Hematopoietic multipotent progenitor cell treated with erythropoietin and hydrocortisone succinate and interleukin-3 and kit ligand, for 15 days (in vitro differentiated cells): ENCODE data around the gene LYSMD3.

Source experiments
- DNase-seq: peaks from one replicate; pipeline ENCODE4 v3.0.0-alpha.2; 2015; ENCODE audit warnings: low spot score

Gene LYSMD3

DNA sequence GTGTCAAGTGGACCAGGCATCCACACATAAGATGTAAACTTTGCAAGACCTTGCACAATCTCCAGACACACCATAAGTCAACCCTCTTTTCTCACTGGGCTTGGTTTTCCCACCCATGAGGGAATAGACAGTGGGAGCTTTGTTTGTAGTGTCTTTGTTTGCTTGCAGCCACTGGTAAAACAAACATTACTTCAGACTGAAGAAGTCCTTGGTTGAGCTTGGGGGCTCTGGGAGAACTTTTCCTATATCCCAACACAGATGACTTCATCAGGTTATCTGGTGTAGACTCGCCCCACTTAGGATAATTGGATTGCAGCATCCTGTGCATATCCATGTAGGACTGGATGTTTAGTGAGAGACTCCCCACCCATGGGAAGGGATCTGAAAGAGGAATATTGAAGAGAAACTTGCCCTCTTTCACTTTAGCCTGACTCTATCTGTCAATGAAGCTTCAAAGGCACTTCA lies 17.7 kb upstream of the LYSMD3 start:
- DNase-seq: no peak

DNA sequence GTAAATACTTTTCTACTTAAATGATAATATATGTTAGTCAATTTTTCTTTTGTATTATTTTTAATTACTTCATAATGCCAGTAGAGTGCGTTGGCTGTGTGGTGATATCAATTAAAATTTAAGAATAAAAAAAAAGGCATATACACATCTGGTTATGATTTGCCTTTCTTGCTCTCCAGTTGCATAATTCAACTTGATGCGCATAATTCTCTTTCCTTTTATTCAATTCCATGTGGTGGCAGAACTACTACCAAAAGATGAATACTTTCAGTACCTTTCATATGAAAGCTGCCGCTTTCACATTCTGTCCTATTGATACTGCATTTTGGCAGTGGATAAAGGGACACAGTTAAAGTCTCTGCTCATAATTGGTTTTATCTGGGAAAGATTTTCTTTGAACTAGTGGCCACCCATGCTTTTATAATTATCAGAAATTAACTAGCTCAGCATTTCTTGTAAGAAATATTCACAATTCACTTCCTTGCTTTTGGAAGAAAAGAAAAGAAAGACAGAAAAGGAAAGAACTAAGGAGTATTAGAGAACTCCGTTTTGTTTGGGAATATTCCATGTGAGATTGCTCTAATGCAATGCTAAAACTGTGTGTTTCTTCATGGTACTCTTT lies 16.9 kb upstream of the LYSMD3 start:
- no peak for DNase-seq

DNA sequence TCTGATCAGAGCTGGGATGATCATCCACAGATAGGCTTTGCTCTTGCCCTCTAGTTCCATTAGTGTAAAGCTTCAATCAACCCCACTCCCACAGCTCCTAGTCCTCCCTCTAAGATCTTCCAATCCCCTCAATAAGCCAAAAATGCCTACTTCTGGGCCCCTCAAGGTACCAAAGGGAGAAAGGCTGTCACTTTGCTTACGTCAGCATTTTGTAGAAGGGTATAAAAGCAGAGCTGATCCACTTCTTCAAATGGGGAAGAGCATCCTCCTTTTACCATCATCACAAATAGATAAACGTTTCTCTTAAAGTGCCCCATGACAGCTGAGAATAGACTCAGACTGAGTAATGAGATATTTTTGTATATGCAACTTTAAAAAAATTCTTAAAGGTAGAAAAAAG lies 16.1 kb upstream of the LYSMD3 start:
- DNase-seq: no peak

DNA sequence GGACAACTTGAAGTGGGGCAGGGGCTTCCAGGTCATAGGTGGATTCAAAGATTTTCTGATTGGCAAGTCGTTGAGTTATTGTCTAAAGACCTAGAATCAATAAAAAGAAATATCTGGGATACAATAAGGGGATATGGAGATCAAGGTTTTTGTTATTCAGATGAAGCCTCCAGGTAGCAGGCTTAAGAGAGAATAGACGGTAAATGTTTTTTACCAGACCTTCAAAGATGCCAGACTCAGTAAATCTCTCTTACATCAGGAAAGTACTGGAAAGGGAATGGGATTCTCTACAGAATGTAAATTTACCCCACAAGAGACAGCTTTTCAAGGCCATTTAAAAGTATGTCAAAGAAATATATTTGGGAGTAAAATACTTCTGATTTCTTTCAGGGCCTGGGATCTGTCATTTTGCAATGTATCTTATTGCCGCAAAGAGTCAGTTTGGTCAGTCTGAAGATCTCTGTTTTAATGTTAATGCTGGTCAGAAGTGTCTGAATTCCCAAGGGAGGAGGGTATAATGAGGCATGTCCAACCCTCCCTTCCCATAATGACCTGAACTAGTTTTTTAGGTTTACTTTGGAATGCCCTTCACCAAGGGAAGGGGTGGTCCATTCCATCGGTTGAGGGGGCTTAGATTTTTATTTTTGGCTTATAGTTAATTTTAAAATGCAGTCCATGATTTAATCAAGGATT lies 13.6 kb upstream of the LYSMD3 start:
- no peak for DNase-seq

DNA sequence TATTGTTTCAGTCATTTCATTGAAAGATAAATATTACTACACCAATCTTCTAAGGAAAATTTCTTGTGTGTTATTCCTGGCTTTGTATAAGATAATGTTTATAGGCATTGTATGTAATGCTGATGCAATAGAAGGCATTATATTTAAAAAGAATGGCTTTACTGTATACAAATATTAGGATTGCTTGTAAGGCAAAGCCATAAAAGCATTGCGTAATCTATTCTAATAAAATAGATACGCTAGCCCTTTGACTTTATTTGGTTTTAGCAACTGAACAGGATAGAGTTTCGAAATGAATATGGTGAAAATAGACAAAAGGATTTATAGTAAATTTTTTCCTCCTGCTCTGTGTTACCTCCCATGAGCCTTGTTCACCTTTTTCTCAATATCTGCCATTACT lies 5.5 kb upstream of the LYSMD3 start:
- DNase-seq: no peak

DNA sequence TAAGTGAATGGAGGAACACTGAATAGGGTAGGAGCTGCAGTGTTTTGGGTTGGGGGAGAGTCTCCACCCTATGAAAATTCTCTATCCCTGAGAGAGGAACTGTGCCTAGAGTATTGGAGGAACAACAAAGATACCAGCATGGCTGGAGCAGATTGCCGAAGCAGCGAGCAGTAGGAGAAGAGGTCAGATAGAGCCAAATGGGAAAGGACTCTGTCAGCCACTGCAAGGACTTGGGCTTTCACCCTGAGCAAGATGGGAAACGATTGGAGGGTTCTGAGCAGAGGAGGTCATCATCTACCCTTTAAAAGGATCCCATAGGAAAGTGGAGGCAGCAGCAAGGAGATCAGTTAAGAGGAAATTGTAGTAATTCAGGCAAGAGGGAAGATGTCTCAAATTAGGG lies 4.4 kb upstream of the LYSMD3 start:
- DNase-seq: no peak

DNA sequence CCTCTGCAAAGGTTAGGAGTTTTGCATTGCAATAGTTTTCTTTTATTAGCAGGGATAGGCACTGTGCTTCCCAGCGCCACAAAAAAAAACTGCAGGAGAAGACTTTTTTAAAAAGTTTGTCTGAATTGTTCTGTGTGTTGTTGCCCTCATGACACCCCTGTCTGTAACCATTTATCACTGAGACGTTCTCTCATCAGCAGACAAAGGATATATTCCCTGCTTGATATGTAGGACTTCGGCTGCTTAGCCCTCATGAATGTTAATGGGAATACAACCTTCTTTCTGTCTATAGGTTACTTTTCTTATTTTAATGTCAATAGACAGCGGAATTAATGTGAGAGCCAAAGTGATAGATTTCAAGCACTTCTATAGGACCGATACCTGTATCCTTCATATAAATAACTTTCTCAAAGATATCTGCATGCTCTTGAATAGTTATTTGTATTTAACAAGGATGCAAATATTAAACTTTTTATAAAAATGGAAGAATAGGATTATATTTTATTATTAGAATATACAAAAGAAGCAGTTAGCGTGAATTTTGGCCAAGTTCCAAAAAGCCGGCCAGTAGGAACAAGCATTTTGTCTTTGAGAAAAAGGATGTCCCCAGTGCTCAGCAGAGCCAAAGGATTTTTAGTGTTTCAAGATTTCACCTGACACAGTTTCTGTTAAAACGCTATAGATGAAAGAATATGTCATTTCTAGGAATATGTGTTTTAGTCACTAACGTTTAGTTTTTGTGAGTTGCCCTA lies 1.5 kb upstream of the LYSMD3 start:
- peak; percentile 30 for DNase-seq

DNA sequence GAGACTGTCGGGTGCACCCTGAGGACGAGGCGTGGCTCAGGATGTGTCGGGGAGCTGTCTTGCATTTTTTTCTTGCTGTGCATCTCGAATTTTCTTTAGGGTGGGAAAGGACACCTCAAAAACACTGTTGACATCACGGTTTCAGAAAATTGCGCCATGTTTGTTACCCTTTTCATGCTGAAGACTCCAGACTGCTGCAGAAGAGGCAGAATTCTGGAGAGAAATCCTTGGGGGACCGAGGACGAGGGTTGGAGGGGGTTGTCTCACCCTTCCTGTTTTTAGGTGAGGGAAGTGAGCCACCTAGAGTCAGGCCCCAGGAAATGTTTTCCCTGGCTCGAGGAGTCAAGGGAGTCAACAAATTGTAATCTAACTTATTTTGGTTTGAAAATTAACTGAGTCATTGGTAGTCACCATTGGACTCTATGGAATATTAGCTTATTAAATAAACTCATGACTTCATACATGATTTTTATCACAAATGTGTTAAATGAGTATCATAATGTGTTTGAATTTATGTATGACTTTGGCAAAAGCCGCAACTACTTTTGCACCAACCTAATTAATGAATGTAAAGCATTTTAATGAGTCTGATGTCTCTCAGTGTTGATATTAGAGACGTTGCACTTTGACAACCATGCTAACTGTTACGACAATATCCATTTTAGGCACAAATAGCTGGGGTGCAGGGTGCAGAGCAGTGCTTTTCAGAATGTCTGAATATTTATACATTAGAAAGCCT lies 724 bp upstream of the LYSMD3 start:
- DNase-seq: peak; percentile 90

DNA sequence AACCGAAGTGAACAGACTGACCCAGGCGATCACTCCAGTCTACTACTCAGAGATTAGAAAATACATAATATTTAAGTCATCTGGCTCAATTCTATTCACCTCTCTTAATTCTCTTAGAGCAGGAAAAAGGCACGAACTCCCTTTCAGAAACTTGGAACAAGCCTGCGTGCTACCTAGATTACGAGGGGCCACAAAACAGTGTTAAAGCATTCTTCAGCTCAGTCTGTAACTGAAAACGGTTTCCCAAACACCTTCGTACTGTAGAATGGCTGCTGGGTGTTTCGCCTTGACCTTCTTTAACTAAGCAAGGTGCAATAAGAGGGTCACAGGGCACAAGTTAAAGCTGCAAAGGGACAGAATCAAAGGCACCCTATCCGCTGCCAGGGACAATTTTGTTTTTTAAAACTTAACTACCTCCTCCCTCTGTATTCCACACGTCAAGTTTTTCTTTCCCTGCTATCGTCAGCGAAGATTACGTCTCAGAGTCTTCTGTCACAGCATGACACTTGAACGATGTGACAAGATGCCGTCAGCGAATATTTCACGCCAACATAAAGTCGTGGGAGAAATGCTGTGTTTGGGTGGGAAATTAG lies 687 bp downstream of the LYSMD3 start:
- peak; percentile 65 for DNase-seq

DNA sequence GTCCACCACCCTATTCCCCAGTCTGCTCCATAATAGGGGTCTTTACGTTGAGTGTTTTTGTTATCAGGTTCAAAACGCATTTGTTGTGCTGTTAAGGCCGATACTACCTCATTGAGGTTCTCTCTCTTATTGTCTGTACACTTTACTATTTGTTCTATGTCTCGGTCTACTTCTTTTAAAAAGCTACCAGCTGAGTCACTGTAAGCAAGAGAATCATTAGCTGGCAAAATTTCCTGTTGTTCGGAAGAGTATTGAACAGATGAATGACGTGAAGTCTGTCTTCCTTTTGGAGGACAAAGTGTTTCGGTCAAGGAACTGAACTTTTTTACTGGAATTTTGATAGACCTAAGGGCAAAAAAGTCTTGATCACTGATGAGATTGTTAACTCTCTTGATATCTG lies 10.3 kb downstream of the LYSMD3 start:
- DNase-seq: no peak

DNA sequence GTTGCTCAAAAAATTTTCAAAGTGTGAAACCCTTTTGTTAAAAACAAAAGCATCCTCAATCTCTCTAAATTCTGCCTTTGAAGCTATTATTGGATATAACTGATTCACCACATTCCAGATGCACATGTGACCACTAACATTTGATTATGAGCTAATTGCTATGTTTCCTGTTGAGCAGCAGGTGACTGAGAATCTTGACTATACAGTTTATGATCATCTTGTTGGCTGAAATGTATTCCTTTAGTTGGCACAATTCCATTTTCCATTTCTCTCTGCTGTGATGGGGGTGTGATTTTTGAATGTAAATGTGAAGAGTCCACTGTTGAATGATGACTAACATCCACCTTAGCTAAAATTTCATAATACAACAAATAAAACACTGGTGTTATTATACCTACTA lies 10.7 kb downstream of the LYSMD3 start:
- DNase-seq: no peak

DNA sequence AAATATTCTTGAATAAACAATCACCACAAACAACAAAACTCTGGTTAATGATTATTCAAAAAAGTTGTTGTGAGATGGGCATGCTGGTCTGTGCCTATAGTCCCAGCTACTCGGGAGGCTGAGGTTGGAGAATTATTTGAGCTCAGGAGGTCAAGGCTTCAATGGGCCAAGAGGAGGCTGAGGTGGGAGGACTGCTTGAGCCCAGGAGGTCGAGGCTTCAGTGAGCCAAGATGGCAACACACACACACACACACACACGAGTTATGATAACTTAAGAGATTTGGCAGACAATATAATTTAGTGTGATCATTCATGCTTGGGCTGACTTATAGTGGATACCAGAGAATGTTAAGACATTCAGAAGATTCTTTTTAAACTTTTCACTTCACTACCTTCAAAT lies 14.9 kb downstream of the LYSMD3 start:
- no peak for DNase-seq

DNA sequence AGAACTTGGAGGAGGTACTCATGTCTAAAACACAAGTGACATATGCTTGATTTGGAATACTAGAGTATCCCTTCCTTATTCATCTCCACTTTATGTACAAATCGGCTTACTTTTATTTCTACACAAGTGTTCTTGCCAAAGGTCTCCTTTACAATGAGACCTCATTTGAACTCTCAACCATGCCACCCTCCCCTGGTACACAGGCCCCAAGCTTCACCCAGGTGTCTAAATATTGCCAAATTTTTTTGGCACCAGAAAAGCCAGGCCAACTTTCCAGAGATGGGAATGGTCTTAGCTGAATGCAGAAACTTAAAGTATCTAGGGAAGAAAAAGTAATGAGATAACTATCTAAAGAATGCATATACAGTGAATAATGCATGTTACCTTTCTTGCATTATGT lies 18.9 kb downstream of the LYSMD3 start:
- DNase-seq: no peak

DNA sequence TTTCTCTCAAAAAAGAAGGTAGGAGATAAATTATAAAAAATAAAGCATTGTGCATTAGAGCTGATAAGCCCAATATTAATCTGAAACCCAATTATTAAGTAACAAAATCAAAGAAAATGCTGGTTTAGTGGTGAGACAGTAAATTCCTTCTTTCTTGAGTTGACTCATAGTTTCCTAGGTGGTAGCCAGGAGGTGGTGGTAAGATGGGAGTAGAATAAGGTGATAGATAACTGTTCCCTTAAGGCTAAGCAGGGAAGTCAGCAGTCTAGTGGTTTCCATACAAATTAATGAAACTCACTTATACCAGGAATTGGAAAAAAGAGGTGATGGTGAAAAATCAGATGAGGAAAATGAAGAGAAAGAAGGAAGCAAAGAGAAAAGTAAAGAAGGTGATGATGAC lies 23.2 kb downstream of the LYSMD3 start:
- DNase-seq: no peak

DNA sequence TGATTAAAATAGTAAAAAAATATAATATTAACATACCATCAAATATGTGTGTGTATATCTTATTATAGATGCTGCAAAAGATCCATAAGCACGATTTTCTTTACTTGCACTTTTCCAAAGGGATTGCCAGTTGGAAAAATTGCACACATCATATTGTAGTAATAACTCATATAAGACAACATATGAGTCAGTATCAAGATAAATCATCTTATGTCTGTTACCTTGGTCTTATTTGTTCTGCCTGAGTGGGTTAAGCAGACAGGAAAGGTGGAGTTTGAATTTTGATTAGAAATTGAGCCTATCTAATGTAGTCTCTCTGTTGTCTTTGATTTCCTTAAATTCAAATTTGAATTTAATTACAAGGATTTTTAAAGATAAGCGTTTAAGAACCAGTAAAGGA lies 24.6 kb downstream of the LYSMD3 start:
- no peak for DNase-seq

DNA sequence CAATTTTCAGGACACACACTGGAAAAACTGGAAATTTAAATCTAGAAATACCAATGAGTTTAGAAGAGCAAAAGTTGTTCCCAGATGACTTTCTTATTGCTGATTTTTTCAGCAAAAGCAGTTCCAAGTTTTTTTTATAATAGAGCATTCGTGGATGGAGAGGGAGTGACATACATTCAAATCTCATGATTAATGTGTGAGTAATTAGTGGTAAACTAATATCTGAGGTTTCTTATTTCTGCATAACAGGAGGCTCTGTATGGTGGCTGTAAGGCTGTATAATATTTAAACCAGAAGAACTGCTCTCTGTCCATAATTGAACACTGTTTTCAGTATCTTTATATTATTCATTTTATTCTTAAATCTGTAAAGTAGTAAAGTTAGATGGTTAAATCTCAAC lies 25.8 kb downstream of the LYSMD3 start:
- DNase-seq: no peak

DNA sequence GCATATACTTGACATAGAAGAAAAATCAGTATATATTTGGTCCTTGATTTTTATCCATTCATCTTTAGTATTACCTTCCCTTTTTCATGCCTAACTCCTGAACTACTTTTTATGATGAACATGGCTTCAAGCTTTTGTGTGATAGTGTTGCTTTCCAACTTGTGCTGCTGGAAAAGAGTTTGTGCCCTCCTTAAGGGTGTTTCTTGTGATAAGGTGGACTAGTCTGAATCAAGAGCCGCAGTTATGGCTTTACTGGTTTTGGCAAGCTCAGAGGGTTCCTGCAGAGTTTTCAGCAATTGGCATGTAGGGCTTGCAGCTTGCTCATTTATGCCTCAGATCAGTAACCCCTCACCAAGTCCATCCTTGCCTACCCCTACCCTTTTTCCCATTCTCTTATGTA lies 34.2 kb downstream of the LYSMD3 start:
- peak; percentile 36 for DNase-seq

DNA sequence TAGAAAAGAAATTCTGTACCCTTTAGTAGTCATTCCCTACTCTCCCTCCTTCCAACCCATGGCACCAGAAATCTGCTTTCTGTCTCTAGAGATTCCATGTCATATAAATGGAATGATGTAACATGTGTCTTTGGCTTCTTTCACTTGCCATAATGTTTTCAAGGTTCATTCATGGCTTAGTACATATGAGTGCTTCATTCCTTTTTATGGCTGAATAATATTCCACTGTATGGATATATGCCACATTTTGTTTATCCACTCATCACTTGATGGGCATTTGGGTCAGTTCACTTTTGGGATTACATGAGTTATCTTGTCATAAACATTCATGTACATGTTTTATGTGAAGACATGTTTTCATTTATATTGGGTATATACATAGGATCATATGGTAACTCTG lies 35.3 kb downstream of the LYSMD3 start:
- DNase-seq: no peak

DNA sequence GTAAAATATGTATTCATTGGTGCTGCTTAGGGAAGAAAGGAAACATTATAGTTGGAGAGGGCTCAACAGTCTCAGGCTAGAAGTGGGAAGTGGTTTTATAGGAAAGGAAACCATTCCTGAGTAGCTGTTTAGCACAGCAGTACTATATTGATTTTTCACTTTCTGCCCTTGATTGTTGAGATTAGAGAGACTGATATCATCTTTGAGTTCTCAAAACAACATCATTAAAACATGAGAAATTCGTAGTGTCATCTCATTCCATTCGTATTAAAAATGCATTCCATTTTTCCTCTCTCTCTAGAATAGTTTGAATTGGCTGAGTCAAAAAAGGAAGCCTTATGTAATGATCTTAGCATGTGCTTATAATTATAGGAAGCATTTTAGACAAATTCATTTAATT lies 40.6 kb downstream of the LYSMD3 start:
- no peak for DNase-seq

DNA sequence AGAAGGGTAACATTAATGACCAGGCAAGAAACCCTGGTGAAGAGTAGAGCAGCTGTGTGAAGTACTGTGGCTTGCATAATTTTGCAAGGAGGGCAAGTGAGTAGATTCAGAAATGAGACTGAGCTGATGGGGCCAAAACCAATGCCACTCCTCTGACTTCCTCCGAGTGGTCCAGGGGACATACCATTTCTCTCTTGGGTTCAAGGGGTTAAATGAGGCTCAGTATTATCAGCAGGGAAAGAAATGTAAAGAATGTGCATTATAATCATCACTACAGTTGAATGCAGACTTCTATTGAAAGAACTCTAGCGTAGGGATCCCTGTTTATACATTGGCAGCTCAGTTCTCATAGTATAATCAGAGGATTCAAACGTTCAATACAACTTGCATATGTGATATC lies 44.8 kb downstream of the LYSMD3 start:
- DNase-seq: no peak

DNA sequence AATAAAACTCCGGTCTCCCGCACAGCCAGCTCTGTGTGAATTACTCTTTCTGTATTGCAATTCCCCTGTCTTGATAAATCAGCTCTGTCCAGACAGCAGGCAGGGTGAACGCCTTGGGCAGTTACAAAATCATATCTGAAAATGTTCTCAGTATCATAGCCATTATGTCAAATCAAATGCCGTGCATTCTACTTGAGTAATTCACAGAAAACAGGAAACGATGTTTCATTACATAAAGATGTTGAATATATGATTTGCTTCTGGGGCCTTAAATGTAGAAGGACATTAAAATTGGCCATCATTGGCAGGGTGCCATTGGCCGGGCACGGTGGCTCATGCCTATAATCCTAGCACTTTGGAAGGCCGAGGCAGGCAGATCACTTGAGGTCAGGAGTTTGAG lies 46.2 kb downstream of the LYSMD3 start:
- no peak for DNase-seq

DNA sequence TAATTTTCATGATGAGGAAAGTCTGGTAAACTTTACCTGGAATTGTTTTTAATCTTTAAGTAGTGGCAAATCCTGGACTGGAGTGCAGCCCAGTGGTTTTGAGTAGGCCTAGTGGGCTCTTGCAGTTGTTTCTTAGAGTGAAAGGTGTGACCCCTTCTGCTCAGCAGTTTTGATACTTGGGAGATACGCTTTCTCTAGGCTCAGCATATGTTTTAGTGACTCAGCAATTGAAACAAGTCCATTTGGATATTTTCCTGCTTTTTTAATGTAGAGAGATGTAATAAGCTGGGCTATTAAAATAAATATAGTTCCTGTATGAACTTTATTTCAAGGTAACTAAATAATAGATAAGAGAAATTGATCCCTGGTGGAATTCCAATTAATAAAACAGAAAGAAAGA lies 48.7 kb downstream of the LYSMD3 start:
- DNase-seq: no peak
